Rectal smooth muscle tissue (tissue), 1 donor: ENCODE data around the gene FSTL3.

Experiments used
- H3K27ac ChIP-seq: one replicate; pipeline ENCODE4 v1.7.0; 2013; ENCODE audit warnings: low read depth, low read length, inconsistent platforms
- H3K27me3 ChIP-seq: one replicate; pipeline ENCODE4 v1.7.0; 2013; ENCODE audit warnings: low read length; ENCODE audit not compliant: control insufficient read depth, insufficient read depth
- H3K36me3 ChIP-seq: one replicate; pipeline ENCODE4 v1.7.0; 2013; ENCODE audit warnings: low read length; ENCODE audit not compliant: control insufficient read depth, insufficient read depth
- H3K4me1 ChIP-seq: one replicate; pipeline ENCODE4 v1.7.0; 2013; ENCODE audit warnings: low read length; ENCODE audit not compliant: control insufficient read depth, insufficient read depth
- H3K4me3 ChIP-seq: one replicate; pipeline ENCODE4 v1.7.0; 2013; ENCODE audit warnings: low read length
- H3K9ac ChIP-seq: one replicate; pipeline ENCODE4 v1.7.0; 2013; ENCODE audit warnings: low read length

The FSTL3 gene

DNA sequence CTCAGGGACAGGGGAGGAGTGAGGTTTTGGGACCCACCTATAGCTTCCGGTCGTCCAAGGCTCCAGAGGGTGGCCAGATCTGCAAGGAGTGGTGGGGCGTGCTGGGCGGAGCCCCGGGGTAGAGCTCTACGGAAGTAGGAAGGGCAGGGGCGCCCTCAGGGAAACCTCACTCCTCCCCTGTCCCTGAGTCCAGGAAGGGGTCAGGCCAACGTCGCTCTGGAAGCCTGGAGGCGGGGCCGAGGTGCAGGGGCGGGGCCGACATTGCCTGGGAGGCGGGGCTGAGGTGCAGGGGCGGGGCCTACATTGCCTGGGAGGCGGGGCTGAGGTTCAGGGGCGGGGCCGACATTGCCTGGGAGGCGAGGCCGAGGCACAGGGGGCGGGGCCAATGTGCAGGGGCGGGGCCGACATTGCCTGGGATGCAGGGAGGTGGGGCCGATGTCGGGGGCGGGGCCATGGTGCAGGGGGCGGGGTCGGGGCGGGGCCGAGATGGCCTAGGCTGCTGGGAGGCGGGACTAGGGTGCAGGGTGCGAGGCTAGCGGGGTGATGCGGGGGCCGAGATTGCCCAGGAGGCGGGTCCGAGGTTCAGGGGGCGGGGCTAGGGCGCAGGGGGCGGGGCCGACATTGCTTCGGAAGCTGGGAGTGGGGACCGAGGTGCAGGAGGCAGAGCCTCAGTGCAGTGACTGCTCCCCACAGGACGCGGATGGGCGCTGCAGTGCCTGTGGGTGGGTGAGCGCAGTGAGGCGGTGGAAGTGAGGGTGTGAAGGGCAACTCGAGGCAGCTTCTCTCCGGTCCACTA lies 27.7 kb downstream of the FSTL3 start:
- Histone ChIP-seq H3K9ac (no peak overlapping the region), H3K27me3 (peaks cover 10% of the 10 kb centered on the region), H3K4me3 (no peak overlapping the region)

DNA sequence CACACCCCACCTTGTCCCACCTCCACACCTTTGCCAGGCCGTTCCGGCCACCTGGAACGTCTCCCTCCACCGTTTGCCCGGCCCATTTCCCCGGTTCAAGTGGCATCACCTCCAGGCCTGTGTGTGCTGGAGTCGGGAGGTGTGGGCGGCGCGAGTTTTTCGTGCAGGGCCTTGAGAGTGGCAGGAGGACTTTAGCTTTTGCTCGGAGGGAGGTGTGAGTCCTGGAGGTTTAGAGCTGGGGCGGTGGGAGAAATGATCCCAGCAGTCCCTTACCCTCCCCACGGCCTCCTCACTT lies 28.2 kb downstream of the FSTL3 start:
- peaks cover 10% of the 10 kb centered on the region for H3K27me3 ChIP-seq
- H3K9ac ChIP-seq, result no peak overlapping the region
- no peak overlapping the region for H3K27ac ChIP-seq
- H3K4me3 ChIP-seq, result no peak overlapping the region
- H3K4me1 ChIP-seq, result peaks cover 3% of the 10 kb centered on the region
- H3K36me3 ChIP-seq, result no peaks in the 10 kb centered on the region

More for the DNA sequence above, 27.7 kb downstream of the FSTL3 start:
- H3K4me1 ChIP-seq, result peaks cover 3% of the 10 kb centered on the region
- no peaks in the 10 kb centered on the region for H3K36me3 ChIP-seq
- H3K27ac ChIP-seq, result no peak overlapping the region

DNA sequence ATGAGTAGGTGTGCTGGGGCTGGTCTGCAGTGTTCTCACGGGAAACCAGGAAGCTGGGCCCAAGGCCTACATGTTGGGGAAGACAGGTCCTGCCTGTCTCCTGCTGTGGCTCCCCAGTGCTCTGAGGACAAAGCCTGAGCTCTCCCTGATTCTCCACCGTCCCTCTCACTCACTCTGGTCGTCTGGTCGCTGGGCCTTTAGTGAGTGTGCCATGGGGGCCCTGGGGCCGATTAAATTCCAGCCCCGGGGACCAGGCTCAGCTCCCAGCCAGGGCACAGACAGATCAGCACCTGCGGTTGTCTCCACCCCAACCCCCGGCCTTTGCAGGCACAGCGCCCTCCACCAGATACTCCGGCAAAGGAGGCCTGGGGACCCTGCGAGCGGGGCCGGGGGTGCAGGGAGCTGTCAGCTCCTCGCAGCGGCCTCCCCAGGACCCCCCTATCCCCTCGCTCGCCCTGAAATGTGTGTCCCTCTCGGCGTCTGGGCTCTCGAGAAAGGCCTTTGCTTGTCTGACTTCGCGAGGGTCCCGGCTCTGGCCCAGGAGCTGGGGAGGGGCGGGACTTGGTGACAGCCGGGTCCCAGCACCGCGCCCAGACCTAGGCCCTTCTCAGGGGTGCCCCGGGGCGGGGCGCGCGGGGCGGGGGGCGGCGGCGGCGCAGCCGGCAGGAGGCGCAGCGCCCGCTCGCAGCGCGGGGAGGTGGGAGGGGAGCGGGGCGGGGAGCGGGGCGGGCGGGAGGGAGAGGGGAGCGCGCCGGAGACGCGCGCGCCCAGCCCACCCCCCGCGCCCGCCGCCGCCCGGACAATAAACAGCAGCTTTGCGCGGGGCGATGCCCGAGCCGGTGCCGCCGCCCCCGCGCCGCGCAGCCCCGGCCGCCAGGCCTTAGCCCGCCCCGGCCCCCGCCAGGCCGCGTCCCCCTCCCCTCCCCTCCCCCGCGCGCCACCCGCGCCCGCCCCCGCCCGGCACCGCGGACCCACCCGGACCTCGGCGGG lies 32.3 kb downstream of the FSTL3 start, which contains the start of gene PALM:
Gene PALM, plus strand, starts transcription at position 782 of the 990 bp plus-strand sequence. CDS start 212 bp downstream, outside the sequence.
- Histone ChIP-seq H3K9ac (peak within 1 kb of the TSS; percentile 40), H3K4me3 (peak within 1 kb of the TSS; percentile 60), H3K27ac (peak within 1 kb of the TSS; percentile 66), H3K4me1 (peaks cover 3% of the 10 kb centered on the region), H3K27me3 (peaks cover 12% of the 10 kb centered on the region), H3K36me3 (no peaks in the 10 kb centered on the region)

DNA sequence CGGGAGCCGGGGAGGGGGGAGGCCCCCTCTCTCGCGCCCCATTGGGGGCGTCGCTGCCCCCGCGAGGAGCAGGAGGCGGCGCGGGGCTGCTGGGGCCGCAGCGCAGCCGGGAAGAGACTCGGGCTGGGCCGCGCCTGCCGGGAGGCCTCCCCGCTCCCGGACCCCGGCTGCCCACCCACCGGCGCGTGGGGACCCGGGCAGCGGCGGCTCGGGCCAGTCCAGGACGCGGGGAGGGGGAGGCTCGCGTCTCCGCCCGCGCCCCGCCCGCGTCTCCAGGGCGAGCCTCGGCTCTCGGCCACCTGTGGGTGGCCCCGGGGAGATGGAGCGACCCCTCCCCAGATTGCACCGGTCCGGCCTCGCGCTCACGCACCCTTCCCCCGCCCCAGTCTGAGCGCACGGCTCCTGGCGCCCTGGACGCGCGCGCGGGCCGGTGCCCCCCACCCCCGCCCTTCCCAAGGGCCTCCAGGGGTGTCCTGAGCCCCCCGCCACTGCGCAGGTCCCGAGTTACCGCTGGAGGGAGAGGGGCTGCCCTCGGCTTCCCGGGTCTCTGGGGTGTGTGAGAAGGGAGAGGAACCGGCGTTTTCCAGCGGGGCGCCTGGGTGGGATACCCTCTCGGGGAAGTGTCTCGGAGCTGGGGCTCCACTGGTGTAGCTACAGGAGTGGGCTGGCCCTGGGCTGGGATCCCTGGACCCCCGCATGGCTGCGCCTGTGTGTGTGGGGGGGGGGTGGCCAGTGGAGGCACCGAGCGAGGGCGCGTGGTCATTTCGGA lies 33.2 kb downstream of the FSTL3 start:
- Histone ChIP-seq H3K4me3 (peak overlapping the region; percentile 60), H3K36me3 (no peaks in the 10 kb centered on the region), H3K9ac (no peak overlapping the region), H3K4me1 (peaks cover 3% of the 10 kb centered on the region), H3K27ac (peak overlapping the region; percentile 66), H3K27me3 (peaks cover 10% of the 10 kb centered on the region)

DNA sequence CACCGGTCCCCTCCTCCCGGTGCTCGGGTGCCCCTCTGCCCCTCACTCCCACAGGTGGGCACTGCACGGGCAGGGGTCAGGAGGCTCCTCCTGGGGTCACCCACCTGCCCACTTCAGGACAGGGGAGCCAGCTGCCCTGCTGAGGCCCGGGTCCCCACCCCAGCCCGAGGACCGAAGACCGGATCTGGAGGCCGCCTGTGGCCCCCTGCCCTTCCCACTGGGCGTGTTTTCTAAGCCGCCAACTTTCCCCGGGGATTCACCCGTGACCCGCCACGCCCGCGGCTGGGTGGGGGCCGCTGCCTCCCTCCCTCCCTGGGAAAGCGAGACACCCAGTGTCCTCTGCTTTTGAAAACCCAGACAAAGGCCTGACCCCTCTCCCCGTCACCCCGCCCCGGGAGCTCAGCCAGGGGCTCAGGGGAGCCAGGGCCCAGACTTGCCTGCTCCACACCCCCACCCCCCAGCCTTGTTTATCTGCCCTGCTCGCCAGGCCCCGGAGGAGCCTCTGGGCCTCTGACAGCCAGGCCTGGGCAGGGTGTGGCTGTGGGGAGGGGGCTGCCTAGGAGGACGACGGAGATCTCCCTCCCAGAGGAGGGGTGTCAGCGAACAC lies 33.9 kb downstream of the FSTL3 start:
- H3K27me3 ChIP-seq, result peaks cover 7% of the 10 kb centered on the region
- H3K4me3 ChIP-seq, result peak overlapping the region; percentile 60
- peaks cover 3% of the 10 kb centered on the region for H3K4me1 ChIP-seq
- no peak overlapping the region for H3K9ac ChIP-seq
- peak overlapping the region; percentile 66 for H3K27ac ChIP-seq
- H3K36me3 ChIP-seq, result no peaks in the 10 kb centered on the region

DNA sequence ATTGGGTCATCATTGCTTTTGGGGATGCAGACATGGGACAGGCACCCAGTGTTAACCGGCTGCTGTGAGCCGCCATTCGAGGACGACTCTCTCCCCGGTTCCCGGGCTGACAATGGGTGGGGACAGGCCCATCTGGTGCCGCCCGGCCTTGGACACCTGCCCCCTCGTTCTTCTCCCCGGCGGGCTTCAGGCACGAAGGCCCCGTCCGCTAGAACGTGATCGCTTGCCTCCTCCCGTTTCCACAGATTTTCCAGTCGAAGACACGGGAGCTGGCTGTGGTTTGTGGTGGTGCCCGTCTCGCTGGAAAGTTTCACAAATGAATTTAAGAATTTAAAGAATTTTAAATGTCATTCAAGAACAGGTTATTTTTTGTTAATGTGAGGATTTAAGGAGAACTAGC lies 34.6 kb downstream of the FSTL3 start:
- no peak overlapping the region for H3K27ac ChIP-seq
- peaks cover 3% of the 10 kb centered on the region for H3K4me1 ChIP-seq
- H3K27me3 ChIP-seq, result peaks cover 7% of the 10 kb centered on the region
- H3K4me3 ChIP-seq, result no peak overlapping the region
- H3K36me3 ChIP-seq, result no peaks in the 10 kb centered on the region
- no peak overlapping the region for H3K9ac ChIP-seq

DNA sequence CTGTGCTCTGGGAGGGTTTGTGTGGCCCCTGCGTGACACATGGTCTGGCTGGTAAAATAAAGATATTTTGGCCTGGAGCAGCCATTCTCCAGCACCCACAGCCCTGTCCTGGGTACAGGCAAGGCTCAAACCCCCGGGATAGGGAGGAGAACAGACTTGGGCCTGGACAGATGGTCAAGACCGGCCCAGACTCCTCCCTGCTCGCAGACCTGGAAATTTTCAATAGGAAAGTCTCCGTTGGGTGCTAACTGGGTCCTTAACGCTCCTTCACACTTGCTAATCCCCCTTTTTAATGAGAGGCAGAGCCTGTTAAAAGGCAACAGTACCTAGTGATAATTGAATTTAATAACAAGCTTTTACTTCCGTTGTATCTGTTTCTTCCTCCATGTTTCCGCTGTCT lies 35.1 kb downstream of the FSTL3 start:
- Histone ChIP-seq H3K27me3 (peaks cover 7% of the 10 kb centered on the region), H3K36me3 (no peaks in the 10 kb centered on the region), H3K4me1 (peaks cover 3% of the 10 kb centered on the region), H3K4me3 (no peak overlapping the region), H3K27ac (no peak overlapping the region), H3K9ac (no peak overlapping the region)

DNA sequence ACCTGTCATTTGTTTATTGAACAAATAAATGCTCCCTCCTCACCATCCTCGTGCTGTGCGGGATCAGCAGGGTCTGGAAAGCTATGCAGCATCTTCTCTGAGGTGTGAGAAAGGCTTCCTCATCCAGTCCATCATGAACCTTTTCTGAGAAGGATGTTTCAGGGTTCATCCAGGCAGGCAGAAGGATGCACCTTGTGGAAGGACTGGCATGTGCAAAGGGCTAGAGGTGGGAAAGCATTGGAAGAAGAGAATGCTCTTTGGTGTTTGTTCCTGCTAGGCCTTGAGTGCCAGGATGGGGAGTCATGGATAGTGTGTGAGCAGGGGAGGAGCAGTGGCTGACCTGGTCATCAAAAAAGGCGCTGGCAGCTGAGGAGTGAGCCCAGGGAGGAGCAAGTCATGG lies 39.2 kb downstream of the FSTL3 start:
- H3K4me3 ChIP-seq, result no peak overlapping the region
- H3K9ac ChIP-seq, result no peak overlapping the region
- H3K4me1 ChIP-seq, result no peaks in the 10 kb centered on the region
- no peaks in the 10 kb centered on the region for H3K36me3 ChIP-seq
- no peak overlapping the region for H3K27ac ChIP-seq
- peaks cover 4% of the 10 kb centered on the region for H3K27me3 ChIP-seq

DNA sequence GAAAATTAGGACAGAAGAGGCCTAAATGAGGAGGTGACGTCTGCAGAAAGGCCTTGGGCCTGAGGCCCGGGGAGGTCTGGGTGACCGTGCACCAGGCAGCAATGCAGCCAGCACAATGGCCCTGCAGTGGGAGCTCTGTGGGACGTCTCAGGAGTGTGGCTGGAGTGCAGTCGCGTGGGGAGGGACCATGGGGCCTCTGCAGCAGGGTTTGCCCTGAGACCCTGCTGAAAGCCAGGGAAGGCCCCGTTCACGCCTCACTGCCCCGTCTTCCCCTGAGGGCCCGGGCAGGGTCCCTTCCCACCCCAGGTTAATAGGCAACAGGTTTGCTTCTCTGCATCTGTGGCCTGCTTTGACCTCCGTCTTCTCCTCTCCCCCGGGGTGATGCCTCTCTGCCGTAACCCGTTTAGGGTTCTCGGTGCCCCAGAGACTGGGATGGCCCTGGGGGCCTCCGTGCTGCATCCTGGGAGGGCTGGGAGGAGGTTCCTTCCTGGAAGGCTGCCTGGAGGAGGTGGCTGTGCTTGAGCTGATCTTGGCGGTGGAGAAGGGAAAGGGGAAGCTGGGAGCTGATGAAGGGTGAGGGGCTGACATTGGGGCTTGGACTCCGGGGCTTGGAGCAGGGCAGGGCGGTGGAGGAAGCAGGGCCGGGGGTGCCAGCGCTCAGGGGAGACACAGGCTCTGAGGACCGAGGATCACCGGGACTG lies 42.2 kb downstream of the FSTL3 start:
- H3K4me3 ChIP-seq, result no peak overlapping the region
- H3K27me3 ChIP-seq, result peaks cover 4% of the 10 kb centered on the region
- no peak overlapping the region for H3K9ac ChIP-seq
- no peak overlapping the region for H3K27ac ChIP-seq
- H3K36me3 ChIP-seq, result no peaks in the 10 kb centered on the region
- H3K4me1 ChIP-seq, result no peaks in the 10 kb centered on the region

DNA sequence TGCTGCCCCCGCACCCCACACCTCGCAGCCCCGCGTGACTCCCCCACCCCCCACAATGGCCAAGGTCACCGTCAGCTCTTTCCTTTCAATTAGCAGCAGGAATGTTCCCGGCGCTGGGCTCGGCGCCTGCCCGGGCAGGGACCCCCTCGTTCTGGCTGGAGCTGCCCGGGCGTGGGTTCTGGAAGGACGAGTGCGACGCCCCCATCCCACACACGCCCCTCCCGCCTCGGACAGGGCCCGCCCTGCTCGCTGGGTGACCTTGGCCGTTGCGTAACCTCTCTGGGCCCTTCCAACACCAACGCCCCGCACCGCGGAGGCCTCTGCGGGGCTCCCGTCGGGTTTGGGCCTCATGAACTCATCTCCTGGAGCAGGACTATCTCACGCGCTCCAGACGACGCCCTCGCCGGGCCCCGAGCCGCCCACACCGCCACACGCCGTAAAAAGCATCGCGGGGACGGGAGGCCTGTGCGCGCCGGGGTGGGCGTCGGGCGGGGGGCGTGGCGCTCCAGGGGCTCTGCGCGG lies 42.9 kb downstream of the FSTL3 start:
- Histone ChIP-seq H3K9ac (no peak overlapping the region), H3K36me3 (no peaks in the 10 kb centered on the region), H3K4me3 (no peak overlapping the region), H3K4me1 (no peaks in the 10 kb centered on the region), H3K27ac (peak overlapping the region; percentile 45), H3K27me3 (peaks cover 4% of the 10 kb centered on the region)

DNA sequence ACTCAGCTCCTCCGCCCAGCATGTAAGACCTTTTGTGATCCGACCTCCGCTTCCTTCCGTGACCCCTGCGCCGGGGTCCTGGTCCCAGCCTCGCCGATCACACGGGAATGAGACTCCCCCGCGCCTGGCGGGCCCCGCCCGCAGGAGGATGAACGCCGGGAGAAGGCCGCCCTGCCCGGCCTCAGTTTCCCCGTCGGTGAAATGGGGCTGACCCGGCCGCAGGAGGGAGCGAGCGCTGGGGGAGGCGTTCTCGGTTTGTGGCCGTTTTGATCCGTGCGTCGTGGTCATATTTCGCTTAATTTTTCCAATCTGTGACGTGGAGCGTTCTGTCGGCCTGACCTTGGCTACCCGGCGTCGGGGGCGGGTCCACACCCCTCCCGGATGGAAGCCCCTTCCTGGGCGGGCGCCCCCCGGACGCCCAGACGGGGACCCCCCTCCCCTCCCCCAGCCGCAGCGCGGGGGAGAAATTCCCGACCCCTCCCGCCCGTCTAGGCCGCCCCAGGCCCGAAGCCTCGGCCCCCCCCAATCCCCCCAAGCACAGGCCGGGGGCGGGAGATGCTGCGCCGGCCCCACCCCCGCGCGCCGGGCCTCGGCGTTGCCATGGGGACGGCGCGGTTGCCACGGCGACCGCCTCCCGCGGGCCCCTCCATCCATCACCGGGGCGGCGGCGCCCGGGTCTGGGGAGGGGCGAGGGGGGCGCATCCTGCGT lies 43.6 kb downstream of the FSTL3 start:
- H3K9ac ChIP-seq, result no peak overlapping the region
- no peaks in the 10 kb centered on the region for H3K36me3 ChIP-seq
- no peaks in the 10 kb centered on the region for H3K4me1 ChIP-seq
- H3K27me3 ChIP-seq, result peaks cover 4% of the 10 kb centered on the region
- H3K27ac ChIP-seq, result peak overlapping the region; percentile 45
- no peak overlapping the region for H3K4me3 ChIP-seq
